WTC11 (cell line): ENCODE measurements around the gene FAM13C. TPM values are rescaled to one million over a fixed set of nuclear protein-coding genes. Genes with fewer than 3 reads are reported as not detected.
"Not testable (repeated sequence)": the region's sequence is repeated elsewhere in the genome, so short reads cannot be mapped to it uniquely, and the experiment has no call there.

Source experiments
- ATAC-seq: fragments of 200-7000 bp; cut with Tn5 transposase; 2 replicates; pipeline ENCODE4 v1.10.0; 2021; ENCODE audit warnings: mild to moderate bottlenecking, moderate library complexity
- CTCF ChIA-PET: fragments of 300-600 bp; sonication (Branson Sonifier 250); formaldehyde crosslinking; loops from one replicate; lab custom pipeline; 2021; ENCODE audit warnings: antibody characterized with exemption; lab: Charles Lee
- POLR2A ChIA-PET: fragments of 350-600 bp; sonication (Branson Sonifier 250); formaldehyde crosslinking; loops from one replicate; lab custom pipeline; 2021; ENCODE audit warnings: antibody characterized with exemption; lab: Charles Lee
- DNase-seq: peaks from one replicate; pipeline ENCODE4 v3.0.0; 2021; ENCODE audit warnings: low spot score
- H3K27ac Mint-ChIP-seq: 2 replicates; pipeline ENCODE4 v1.8.0; 2021; ENCODE audit warnings: mixed read lengths
- H3K27me3 Mint-ChIP-seq: 2 replicates; pipeline ENCODE4 v1.8.0; 2021; ENCODE audit warnings: low read depth, mild to moderate bottlenecking, moderate library complexity, mixed read lengths
- H3K36me3 Mint-ChIP-seq: 2 replicates; pipeline ENCODE4 v1.8.0; 2021; ENCODE audit warnings: mixed read lengths
- H3K4me1 Mint-ChIP-seq: 2 replicates; pipeline ENCODE4 v1.8.0; 2022; ENCODE audit warnings: mixed read lengths
- H3K4me3 Mint-ChIP-seq: 2 replicates; pipeline ENCODE4 v1.8.0; 2021; ENCODE audit warnings: mild to moderate bottlenecking, moderate library complexity, mixed read lengths
- H3K9me3 Mint-ChIP-seq: 2 replicates; pipeline ENCODE4 v1.8.0; 2021; ENCODE audit warnings: mixed read lengths
- ATF2 ChIP-seq: sonication (generic); formaldehyde crosslinking; IDR thresholded peaks from 2 replicates; pipeline ENCODE4 v1.8.1; 2022; ENCODE audit warnings: low read depth, missing genetic modification reagents, borderline replicate concordance
- ATF3 ChIP-seq: sonication (generic); formaldehyde crosslinking; conservative IDR thresholded peaks from 2 replicates; pipeline ENCODE4 v1.8.1; 2022; ENCODE audit warnings: mild to moderate bottlenecking, missing genetic modification reagents
- CTCF ChIP-seq: fragments of 200-600 bp; IDR thresholded peaks from 2 replicates; pipeline ENCODE4 v1.8.0; 2022; ENCODE audit warnings: antibody characterized with exemption
- E2F1 ChIP-seq: sonication (generic); formaldehyde crosslinking; IDR thresholded peaks from 2 replicates; pipeline ENCODE4 v1.8.0; 2022; ENCODE audit warnings: mild to moderate bottlenecking, missing genetic modification reagents
- EMX1 ChIP-seq: fragments of 250-450 bp; sonication (Bioruptor Pico); IDR thresholded peaks from 2 replicates; pipeline ENCODE4 v1.8.0; 2021; ENCODE audit warnings: mild to moderate bottlenecking
- ESRRA ChIP-seq: sonication (generic); formaldehyde crosslinking; IDR thresholded peaks from 2 replicates; pipeline ENCODE4 v1.8.1; 2022; ENCODE audit warnings: mild to moderate bottlenecking, missing genetic modification reagents, borderline replicate concordance
- HMGA2 ChIP-seq: fragments of 250-450 bp; sonication (Bioruptor Pico); IDR thresholded peaks from 2 replicates; pipeline ENCODE4 v1.4.0; 2021; ENCODE audit warnings: mild to moderate bottlenecking, moderate library complexity
- JAZF1 ChIP-seq: fragments of 250-450 bp; sonication (Bioruptor Pico); IDR thresholded peaks from 2 replicates; pipeline ENCODE4 v1.9.0; 2021; ENCODE audit warnings: moderate library complexity, mild to moderate bottlenecking, inconsistent platforms
- NR3C1 ChIP-seq: sonication (generic); formaldehyde crosslinking; conservative IDR thresholded peaks from 2 replicates; pipeline ENCODE4 v1.8.1; 2023; ENCODE audit warnings: low read depth, mild to moderate bottlenecking, missing genetic modification reagents
- PRDM15 ChIP-seq: sonication (generic); formaldehyde crosslinking; IDR thresholded peaks from 2 replicates; pipeline ENCODE4 v1.8.0; 2022; ENCODE audit warnings: missing genetic modification reagents
- SMAD4 ChIP-seq: sonication (generic); formaldehyde crosslinking; IDR thresholded peaks from 2 replicates; pipeline ENCODE4 v1.8.0; 2022; ENCODE audit warnings: mild to moderate bottlenecking, missing genetic modification reagents
- TP53 ChIP-seq: sonication (generic); formaldehyde crosslinking; IDR thresholded peaks from 2 replicates; pipeline ENCODE4 v1.8.1; 2023; ENCODE audit warnings: mild to moderate bottlenecking, missing genetic modification reagents
- ZNF425 ChIP-seq: fragments of 250-450 bp; sonication (Bioruptor Pico); conservative IDR thresholded peaks from 2 replicates; pipeline ENCODE4 v1.9.0; 2021; ENCODE audit warnings: mild to moderate bottlenecking
- total RNA-seq: library from RNA; stranded (reverse); gene quantifications from 3 replicates; pipeline ENCODE4 v1.2.3, GENCODE V29; 2021

Gene FAM13C
- total RNA-seq, 1 experiment from 2014 or later = 1.5 TPM

- peaks cover 5% of the 10 kb centered on the region; the same call in 1 of the 2 replicates for H3K4me1 Mint-ChIP-seq
- peaks cover 5% of the 10 kb centered on the region for H3K9me3 Mint-ChIP-seq
- DNase-seq = no peak
- H3K27me3 Mint-ChIP-seq = no peaks in the 10 kb centered on the region
- POLR2A ChIA-PET = no interaction called here
- CTCF ChIA-PET = interaction anchor here (1.8 kb wide), 2 partner anchors 288 to 340 kb away, joined by 3 to 5 read pairs; no protein-coding TSS in a partner anchor
- H3K27ac Mint-ChIP-seq = no peak overlapping the region
- TF ChIP-seq E2F1 (CRISPR knock-in tag) (no peak), CTCF (peak; percentile 58; the same call in 1 of the 2 replicates)
- H3K4me3 Mint-ChIP-seq = no peak overlapping the region
- H3K36me3 Mint-ChIP-seq = no peaks in the 10 kb centered on the region
- ATAC-seq = no peak
Measured at GRCh38 chr10:59240582-59241183, 121.7 kb downstream of the FAM13C start.

- CTCF ChIA-PET = interaction anchor here (1.8 kb wide), 2 partner anchors 287 to 341 kb away, joined by 3 to 5 read pairs; no protein-coding TSS in a partner anchor
- not testable (repeated sequence) for H3K27ac Mint-ChIP-seq
Measured at GRCh38 chr10:59239108-59239507, 123.2 kb downstream of the FAM13C start.

GRCh38 chr10:59237775-59238174 lies 124.6 kb downstream of the FAM13C start:
- DNase-seq (no peak), ATAC-seq (no peak)
- POLR2A ChIA-PET = no interaction called here
- Mint-ChIP-seq H3K4me1 (no peaks in the 10 kb centered on the region), H3K27me3 (no peaks in the 10 kb centered on the region), H3K4me3 (no peak overlapping the region), H3K36me3 (no peaks in the 10 kb centered on the region), H3K9me3 (peaks cover 5% of the 10 kb centered on the region), H3K27ac (no peak overlapping the region)
- CTCF ChIA-PET = interaction anchor here (1.1 to 2.5 kb wide), 2 partner anchors 285 to 385 kb away, joined by 3 to 8 read pairs; no protein-coding TSS in a partner anchor
- no peak for TF ChIP-seq JAZF1 (CRISPR knock-in tag)
- TF ChIP-seq EMX1 (CRISPR knock-in tag) = no peak
- TF ChIP-seq ATF2 (CRISPR knock-in tag) = no peak
- no peak for TF ChIP-seq TP53 (CRISPR knock-in tag)
- TF ChIP-seq PRDM15 (CRISPR knock-in tag) = no peak
- TF ChIP-seq NR3C1 (CRISPR knock-in tag) = no peak
- no peak for TF ChIP-seq SMAD4 (CRISPR knock-in tag)
- no peak for TF ChIP-seq ZNF425 (CRISPR knock-in tag)
- no peak for TF ChIP-seq E2F1 (CRISPR knock-in tag)
- no peak for TF ChIP-seq ESRRA (CRISPR knock-in tag)
- TF ChIP-seq HMGA2 (CRISPR knock-in tag) = no peak
- no peak for TF ChIP-seq ATF3 (CRISPR knock-in tag)

More at GRCh38 chr10:59239108-59239507, 123.2 kb downstream of the FAM13C start:
- H3K4me1 Mint-ChIP-seq, H3K27me3 Mint-ChIP-seq, POLR2A ChIA-PET, ATAC-seq, DNase-seq, H3K9me3 Mint-ChIP-seq, H3K4me3 Mint-ChIP-seq, H3K36me3 Mint-ChIP-seq: not testable (repeated sequence)
